ENCODE results near the gene COL21A1.

The COL21A1 gene

DNA sequence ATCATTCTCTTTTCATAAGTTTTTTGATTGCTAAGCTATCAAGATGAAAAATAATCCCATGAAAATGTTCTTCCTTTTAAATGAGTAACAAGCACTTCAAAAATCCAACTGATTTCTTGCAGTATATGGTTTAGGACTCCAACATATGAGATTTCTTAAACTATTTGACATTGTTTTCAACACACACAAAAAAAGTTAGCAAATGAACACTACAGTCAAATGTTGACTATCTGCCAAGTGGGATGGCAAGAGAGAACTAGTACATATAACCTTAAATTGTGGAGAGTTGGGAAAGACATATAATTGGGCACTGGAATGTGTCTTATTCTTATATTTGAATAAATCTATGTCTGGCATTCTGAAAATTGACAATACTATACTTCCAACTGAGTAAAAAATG, 15.6 kb downstream of the COL21A1 start:
- TF ChIP-seq, protein P1, sequence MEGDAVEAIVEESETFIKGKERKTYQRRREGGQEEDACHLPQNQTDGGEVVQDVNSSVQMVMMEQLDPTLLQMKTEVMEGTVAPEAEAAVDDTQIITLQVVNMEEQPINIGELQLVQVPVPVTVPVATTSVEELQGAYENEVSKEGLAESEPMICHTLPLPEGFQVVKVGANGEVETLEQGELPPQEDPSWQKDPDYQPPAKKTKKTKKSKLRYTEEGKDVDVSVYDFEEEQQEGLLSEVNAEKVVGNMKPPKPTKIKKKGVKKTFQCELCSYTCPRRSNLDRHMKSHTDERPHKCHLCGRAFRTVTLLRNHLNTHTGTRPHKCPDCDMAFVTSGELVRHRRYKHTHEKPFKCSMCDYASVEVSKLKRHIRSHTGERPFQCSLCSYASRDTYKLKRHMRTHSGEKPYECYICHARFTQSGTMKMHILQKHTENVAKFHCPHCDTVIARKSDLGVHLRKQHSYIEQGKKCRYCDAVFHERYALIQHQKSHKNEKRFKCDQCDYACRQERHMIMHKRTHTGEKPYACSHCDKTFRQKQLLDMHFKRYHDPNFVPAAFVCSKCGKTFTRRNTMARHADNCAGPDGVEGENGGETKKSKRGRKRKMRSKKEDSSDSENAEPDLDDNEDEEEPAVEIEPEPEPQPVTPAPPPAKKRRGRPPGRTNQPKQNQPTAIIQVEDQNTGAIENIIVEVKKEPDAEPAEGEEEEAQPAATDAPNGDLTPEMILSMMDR (IDR thresholded peaks at IDR 0.05; ENCODE audit: extremely low read depth, missing control alignments) = no peak
- DNase-seq (ENCODE audit: low spot score) = no peak

DNA sequence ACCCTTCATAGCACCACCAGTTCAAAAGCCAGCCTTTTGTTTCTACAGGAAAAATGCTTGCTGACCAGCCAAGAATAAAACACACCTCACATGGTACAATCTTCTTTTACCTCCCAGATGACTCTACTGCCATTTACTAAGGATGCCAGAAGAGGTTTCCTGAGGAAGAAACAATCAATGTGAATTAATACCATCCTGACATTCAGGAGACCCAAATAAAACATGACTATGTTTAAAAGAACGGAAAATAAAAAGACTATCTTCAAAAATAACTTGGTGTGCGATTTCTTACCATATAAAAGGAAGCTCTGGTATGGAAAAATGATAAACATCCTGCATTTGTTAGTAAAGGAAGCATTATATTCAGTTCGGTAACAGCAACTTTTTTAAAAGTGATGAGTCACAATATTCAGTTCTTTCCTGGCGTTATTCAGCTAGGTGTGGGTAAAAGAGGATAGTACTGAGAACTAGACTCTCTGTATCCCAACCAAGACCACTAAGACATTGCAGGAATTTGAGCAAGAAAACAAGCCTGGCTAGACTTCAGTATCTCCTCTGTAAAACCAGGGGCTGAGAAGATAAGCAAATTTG, 16.3 kb downstream of the COL21A1 start:
- TF ChIP-seq, protein P1 (IDR thresholded peaks at IDR 0.05; ENCODE audit: extremely low read depth, missing control alignments) = no peak
- DNase-seq (ENCODE audit: low spot score) = no peak

DNA sequence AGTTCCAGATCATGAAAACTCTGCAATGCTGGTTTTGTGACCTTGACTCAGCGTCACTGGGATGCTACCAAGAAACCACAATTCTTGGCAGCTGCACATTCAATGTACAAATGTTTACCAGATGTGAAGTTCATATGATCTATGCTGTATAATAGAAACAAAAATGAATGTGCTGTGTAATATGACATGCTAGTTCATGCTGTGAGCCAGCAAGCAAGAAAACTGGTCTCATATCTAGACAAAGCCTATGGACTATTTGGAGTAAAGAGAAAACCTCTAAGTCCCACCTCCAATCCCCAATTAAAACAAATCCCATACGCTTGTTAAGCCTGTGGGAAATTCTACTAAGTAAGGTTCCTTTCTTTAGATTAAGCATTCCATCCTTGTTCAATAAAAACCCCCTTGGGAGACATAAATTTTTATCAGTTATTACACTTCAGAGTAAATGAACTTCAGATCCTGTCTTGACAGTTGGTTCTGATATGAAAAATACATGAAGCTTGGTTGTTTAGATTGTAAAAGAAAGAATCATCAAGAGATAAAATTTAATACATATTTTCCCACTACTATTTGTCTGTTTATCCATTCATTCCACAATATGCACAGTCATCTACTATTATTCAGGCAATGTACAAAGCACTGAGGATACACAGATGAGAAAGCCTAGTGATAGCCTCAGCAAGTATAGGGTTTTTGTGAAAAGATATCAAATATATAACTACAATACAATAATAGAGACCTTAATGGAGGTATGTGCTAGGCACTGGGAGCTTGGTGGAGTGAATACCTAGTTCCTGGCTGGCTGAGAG, 20.1 kb downstream of the COL21A1 start:
- TF ChIP-seq, protein P1 (IDR thresholded peaks at IDR 0.05; ENCODE audit: extremely low read depth, missing control alignments) = no peak
- DNase-seq (ENCODE audit: low spot score) = no peak

DNA sequence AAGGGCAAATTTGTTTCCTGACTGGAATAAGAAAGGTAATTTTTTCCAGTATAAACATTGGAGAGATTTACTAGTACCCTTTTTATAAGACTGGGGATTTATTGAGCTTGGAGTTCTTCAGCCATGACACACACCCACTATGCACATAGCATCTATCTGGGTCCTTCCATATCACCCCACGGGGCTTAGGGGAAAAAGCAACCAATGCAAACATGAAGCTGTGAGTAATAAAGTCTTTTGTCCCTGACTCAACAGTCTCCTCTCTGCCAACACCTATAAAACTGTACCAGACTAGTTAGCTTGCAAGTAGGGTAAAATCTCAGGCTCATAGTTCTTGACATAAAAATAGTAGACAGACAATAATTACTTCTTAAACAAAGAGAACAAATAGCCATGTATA, 23.4 kb downstream of the COL21A1 start:
- TF ChIP-seq, protein P1 (IDR thresholded peaks at IDR 0.05; ENCODE audit: extremely low read depth, missing control alignments) = no peak
- no peak for DNase-seq (ENCODE audit: low spot score)

DNA sequence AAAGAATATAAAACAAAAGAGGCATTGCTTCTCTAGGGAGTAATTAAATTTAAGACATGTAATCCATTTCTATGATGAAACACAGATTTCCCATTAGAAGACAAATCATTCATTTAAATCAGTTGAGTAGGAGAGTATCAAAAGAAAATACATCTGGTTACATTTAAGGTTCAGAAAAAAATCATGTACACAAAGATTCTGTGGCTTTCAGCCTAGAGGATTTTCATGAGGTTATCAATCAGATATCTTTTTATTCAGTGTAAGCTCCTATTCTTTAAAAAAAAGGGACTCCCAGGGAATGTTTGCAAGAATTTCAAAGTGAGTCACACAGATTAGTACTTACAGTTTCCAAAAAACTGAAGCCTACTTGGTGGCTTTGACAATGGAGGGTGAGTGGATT, 24.9 kb downstream of the COL21A1 start:
- TF ChIP-seq, protein P1 (IDR thresholded peaks at IDR 0.05; ENCODE audit: extremely low read depth, missing control alignments) = no peak
- DNase-seq (ENCODE audit: low spot score) = no peak

DNA sequence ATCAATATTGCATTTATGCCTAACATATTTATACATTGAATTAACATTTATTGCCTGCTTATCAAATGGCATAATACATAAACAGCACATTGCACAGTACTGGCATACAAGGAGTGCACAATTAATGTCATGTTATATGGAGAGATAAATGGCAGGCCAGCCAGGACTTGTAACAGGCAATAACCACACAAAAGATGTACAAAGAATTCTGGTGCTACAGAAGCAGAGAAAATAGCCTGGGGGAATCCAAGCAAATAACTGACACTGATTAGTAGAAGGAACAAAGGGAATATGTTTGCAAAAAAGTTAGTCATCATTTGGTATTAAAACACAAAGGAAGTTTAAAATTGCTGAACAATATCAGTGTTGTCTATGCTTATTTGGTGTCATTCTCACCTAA, 27.3 kb downstream of the COL21A1 start:
- DNase-seq (ENCODE audit: low spot score) = no peak
- TF ChIP-seq, protein P1 (IDR thresholded peaks at IDR 0.05; ENCODE audit: extremely low read depth, missing control alignments) = no peak

DNA sequence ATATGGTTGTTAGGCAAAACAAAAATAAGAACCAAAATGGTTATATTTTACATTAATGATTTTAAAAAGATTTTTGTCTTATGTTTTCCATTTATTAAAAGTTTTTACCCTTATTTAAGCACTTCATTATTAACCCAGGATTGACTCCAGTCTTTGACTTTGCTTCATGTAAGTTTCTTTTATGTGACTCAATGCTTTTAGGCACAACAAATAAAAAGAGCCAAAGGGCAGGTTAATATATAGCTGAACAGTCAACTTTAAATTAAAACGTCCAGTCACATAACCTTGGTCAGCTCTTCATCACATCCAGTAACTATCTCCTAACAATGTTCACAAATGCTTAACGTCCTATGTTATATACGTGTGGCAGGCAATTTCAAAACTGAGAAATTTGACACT, 32.7 kb downstream of the COL21A1 start:
- TF ChIP-seq, protein P1 (IDR thresholded peaks at IDR 0.05; ENCODE audit: extremely low read depth, missing control alignments) = no peak

More for the DNA sequence above, 32.7 kb downstream of the COL21A1 start:
- DNase-seq (ENCODE audit: low spot score) = no peak
